NCI-H446 (cell line): Measurements from ENCODE around the gene CD151.

Experiments
- DNase-seq, 2 experiments: peaks; one replicate each; lab custom pipeline; 2025; lab: John Stamatoyannopoulos, UW

Gene CD151

GRCh38 chr11:843086-843734, 10.5 kb downstream of the CD151 start:
- no peak for DNase-seq

GRCh38 chr11:843818-844692, 11.3 kb downstream of the CD151 start:
- peak in 1 of 2 experiments; percentile 83 for DNase-seq

- DNase-seq: peak; percentile 56 to 90
These were observed 12.2 kb downstream of the CD151 start for GRCh38 chr11:844693-845644.

- DNase-seq: peak in 1 of 2 experiments; percentile 39
These were observed 13.2 kb downstream of the CD151 start for GRCh38 chr11:845872-846495.

- no peak for DNase-seq
These were observed 13.8 kb downstream of the CD151 start for GRCh38 chr11:846496-847098.

- DNase-seq: no peak
These were observed 15.1 kb downstream of the CD151 start for GRCh38 chr11:847876-848275.

GRCh38 chr11:848380-848931, 15.7 kb downstream of the CD151 start:
- peak in 1 of 2 experiments; percentile 46 for DNase-seq

- DNase-seq: peak in 1 of 2 experiments; percentile 49
These were observed 16.5 kb downstream of the CD151 start for GRCh38 chr11:849104-849824.

- no peak for DNase-seq
These were observed 17.4 kb downstream of the CD151 start for GRCh38 chr11:849951-850774.

GRCh38 chr11:850775-851763, 18.3 kb downstream of the CD151 start:
- peak in 1 of 2 experiments; percentile 28 for DNase-seq

- DNase-seq: no peak
These were observed 20.0 kb downstream of the CD151 start for GRCh38 chr11:852762-853161.

- DNase-seq: no peak
These were observed 21.1 kb downstream of the CD151 start for GRCh38 chr11:853682-854448.

- no peak for DNase-seq
These were observed 22.0 kb downstream of the CD151 start for GRCh38 chr11:854601-855329.

- DNase-seq: no peak
These were observed 22.6 kb downstream of the CD151 start for GRCh38 chr11:855330-855674.

- no peak for DNase-seq
These were observed 23.0 kb downstream of the CD151 start for GRCh38 chr11:855796-856195.

GRCh38 chr11:856397-856796, 23.6 kb downstream of the CD151 start:
- no peak for DNase-seq
